HepG2 (cell line): Measurements from ENCODE around the gene KIAA0232. TPM values are rescaled to one million over a fixed set of nuclear protein-coding genes. Genes with fewer than 3 reads are reported as not detected.

Experiments used
- CENPT ChIP-seq: sonication (generic); formaldehyde crosslinking; IDR thresholded peaks from 2 replicates; pipeline ENCODE4 v1.8.0; 2022; ENCODE audit warnings: low read depth, mild to moderate bottlenecking, moderate library complexity, missing genetic modification reagents
- CHCHD3 ChIP-seq: sonication (generic); formaldehyde crosslinking; IDR thresholded peaks from 2 replicates; pipeline ENCODE4 v1.8.0; 2022; ENCODE audit warnings: mild to moderate bottlenecking, missing genetic modification reagents, moderate library complexity
- HOXD1 ChIP-seq: sonication (generic); formaldehyde crosslinking; IDR thresholded peaks from 2 replicates; pipeline ENCODE4 v1.5.0; 2020; ENCODE audit warnings: missing genetic modification reagents
- JDP2 ChIP-seq: sonication (generic); formaldehyde crosslinking; IDR thresholded peaks from 2 replicates; pipeline ENCODE4 v1.8.1; 2022; ENCODE audit warnings: missing genetic modification reagents, borderline replicate concordance
- MAF1 ChIP-seq: sonication (generic); formaldehyde crosslinking; IDR thresholded peaks from 2 replicates; pipeline ENCODE4 v1.5.0; 2020; ENCODE audit warnings: missing genetic modification reagents, borderline replicate concordance
- NBN ChIP-seq: fragments of 450-650 bp; conservative IDR thresholded peaks from 2 replicates; pipeline ENCODE4 v1.6.1; 2017
- NR2F2 ChIP-seq: IDR thresholded peaks from 2 replicates; pipeline ENCODE4 v1.6.1; 2012; ENCODE audit warnings: low read depth, inconsistent platforms, borderline replicate concordance
- PRPF4 ChIP-seq: fragments of 200-400 bp; formaldehyde crosslinking; IDR thresholded peaks from 2 replicates; pipeline ENCODE4 v1.6.1; 2016; ENCODE audit warnings: low read length, low read depth; ENCODE audit not compliant: poor library complexity, severe bottlenecking
- RFXAP ChIP-seq: sonication (generic); formaldehyde crosslinking; IDR thresholded peaks from 2 replicates; pipeline ENCODE4 v1.4.0; 2020; ENCODE audit warnings: missing genetic modification reagents, borderline replicate concordance
- RXRB ChIP-seq: IDR thresholded peaks from 2 replicates; pipeline ENCODE4 v1.6.1; 2016; ENCODE audit warnings: borderline replicate concordance, missing genetic modification reagents, missing compliant biosample characterization
- TEAD2 ChIP-seq: sonication (generic); formaldehyde crosslinking; IDR thresholded peaks from 2 replicates; pipeline ENCODE4 v1.9.0; 2021; ENCODE audit warnings: missing genetic modification reagents
- ZFP62 ChIP-seq: sonication (generic); formaldehyde crosslinking; IDR thresholded peaks from 2 replicates; pipeline ENCODE4 v1.4.0; 2020; ENCODE audit warnings: missing genetic modification reagents
- ZFP90 ChIP-seq: sonication (generic); formaldehyde crosslinking; IDR thresholded peaks from 2 replicates; pipeline ENCODE4 v1.8.0; 2022; ENCODE audit warnings: missing genetic modification reagents, mild to moderate bottlenecking, inconsistent platforms, borderline replicate concordance
- ZKSCAN5 ChIP-seq: sonication (generic); formaldehyde crosslinking; IDR thresholded peaks from 2 replicates; pipeline ENCODE4 v1.5.1; 2020; ENCODE audit warnings: mild to moderate bottlenecking, missing genetic modification reagents
- ZNF12 ChIP-seq: sonication (generic); formaldehyde crosslinking; IDR thresholded peaks from 2 replicates; pipeline ENCODE4 v1.5.0; 2020; ENCODE audit warnings: missing genetic modification reagents
- ZNF205 ChIP-seq: IDR thresholded peaks from 2 replicates; pipeline ENCODE4 v1.6.1; 2018; ENCODE audit warnings: missing biosample characterization, missing genetic modification reagents
- ZNF296 ChIP-seq: sonication (generic); formaldehyde crosslinking; conservative IDR thresholded peaks from 2 replicates; pipeline ENCODE4 v1.5.0; 2020; ENCODE audit warnings: mild to moderate bottlenecking, missing genetic modification reagents
- ZNF564 ChIP-seq: sonication (generic); formaldehyde crosslinking; IDR thresholded peaks from 2 replicates; pipeline ENCODE4 v1.8.1; 2023; ENCODE audit warnings: mild to moderate bottlenecking, missing genetic modification reagents
- ZNF768 ChIP-seq: sonication (generic); formaldehyde crosslinking; IDR thresholded peaks from 2 replicates; pipeline ENCODE4 v1.4.0; 2020; ENCODE audit warnings: missing genetic modification reagents
- polyA plus RNA-seq, 8 experiments: library from polyadenylated mRNA; depleted of rRNA in 3 of 8; stranded (reverse) in 7 of 8; unstranded in 1 of 8; fragments of >200 nt; fragmentation: Illumina TruSeq in 4 of 8; extraction: Trizol in 4 of 8; gene quantifications; 2 replicates each; pipeline versions ENCODE4 v1.2.1 to v1.2.3, GENCODE V29; 2011 to 2016; ENCODE audit warnings: low read depth in 4 of 8, missing spikeins in 1 of 8, mixed read lengths in 1 of 8; ENCODE audit not compliant: insufficient read depth in 1 of 8
- total RNA-seq, 5 experiments: library from RNA; depleted of rRNA; stranded (reverse); fragments of >200 nt; fragmentation: Illumina TruSeq; extraction: Trizol; gene quantifications; 2 replicates each; pipeline ENCODE4 v1.2.3, GENCODE V29; 2016; ENCODE audit warnings: low read depth in 1 of 5
- TF ChIP-seq, protein P1 (sequence below): sonication (generic); formaldehyde crosslinking; conservative IDR thresholded peaks from 2 replicates; pipeline ENCODE4 v1.4.0; 2020; ENCODE audit warnings: mild to moderate bottlenecking, missing genetic modification reagents, moderate library complexity
- TF ChIP-seq, protein P2 (sequence below): sonication (generic); formaldehyde crosslinking; IDR thresholded peaks from 2 replicates; pipeline ENCODE4 v1.5.0; 2020; ENCODE audit warnings: missing genetic modification reagents
- TF ChIP-seq, protein P3 (sequence below): IDR thresholded peaks from 2 replicates; pipeline ENCODE4 v1.4.0; 2020; ENCODE audit warnings: mild to moderate bottlenecking, missing genetic modification reagents
- TF ChIP-seq, protein P4 (sequence below): sonication (generic); formaldehyde crosslinking; IDR thresholded peaks from 2 replicates; pipeline ENCODE4 v1.4.0; 2020; ENCODE audit warnings: missing genetic modification reagents

Gene KIAA0232
- total and polyA plus RNA-seq, 2 of the 13 experiments (the other 11 are each of a cell fraction or from before 2014, with no cell fraction given) = 7.8 to 17.1 TPM

DNA sequence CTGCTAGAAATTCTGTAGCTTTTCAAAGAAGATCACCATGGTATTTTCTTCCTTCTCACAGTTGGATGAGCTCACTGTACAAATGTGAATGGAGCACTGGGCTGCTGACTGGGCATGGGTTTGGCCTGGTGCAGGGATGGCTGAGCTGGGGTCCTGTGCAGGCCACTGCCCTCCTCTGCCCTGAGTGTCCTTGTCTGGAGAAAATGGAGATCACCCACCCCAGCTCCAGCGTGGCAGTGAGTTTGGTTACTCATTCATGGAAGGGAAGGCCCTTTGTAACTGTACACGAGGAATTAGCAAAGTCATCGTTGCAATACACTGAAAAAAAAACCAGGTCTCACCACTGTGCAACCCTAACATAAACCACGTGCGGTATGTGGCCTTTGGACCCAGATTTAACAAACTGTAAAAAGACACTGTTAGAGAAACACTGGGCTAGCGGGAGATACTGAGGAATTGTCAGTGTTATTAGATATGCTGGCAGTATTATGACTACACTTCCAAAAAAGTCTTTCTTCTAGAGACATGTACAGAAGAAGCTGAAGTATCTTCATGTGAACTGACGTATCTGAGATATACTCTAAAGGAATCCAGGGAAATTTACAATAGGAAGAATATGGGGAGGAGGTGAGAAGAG lies 111.0 kb downstream of the KIAA0232 start (continued):
- TF ChIP-seq, protein P1, sequence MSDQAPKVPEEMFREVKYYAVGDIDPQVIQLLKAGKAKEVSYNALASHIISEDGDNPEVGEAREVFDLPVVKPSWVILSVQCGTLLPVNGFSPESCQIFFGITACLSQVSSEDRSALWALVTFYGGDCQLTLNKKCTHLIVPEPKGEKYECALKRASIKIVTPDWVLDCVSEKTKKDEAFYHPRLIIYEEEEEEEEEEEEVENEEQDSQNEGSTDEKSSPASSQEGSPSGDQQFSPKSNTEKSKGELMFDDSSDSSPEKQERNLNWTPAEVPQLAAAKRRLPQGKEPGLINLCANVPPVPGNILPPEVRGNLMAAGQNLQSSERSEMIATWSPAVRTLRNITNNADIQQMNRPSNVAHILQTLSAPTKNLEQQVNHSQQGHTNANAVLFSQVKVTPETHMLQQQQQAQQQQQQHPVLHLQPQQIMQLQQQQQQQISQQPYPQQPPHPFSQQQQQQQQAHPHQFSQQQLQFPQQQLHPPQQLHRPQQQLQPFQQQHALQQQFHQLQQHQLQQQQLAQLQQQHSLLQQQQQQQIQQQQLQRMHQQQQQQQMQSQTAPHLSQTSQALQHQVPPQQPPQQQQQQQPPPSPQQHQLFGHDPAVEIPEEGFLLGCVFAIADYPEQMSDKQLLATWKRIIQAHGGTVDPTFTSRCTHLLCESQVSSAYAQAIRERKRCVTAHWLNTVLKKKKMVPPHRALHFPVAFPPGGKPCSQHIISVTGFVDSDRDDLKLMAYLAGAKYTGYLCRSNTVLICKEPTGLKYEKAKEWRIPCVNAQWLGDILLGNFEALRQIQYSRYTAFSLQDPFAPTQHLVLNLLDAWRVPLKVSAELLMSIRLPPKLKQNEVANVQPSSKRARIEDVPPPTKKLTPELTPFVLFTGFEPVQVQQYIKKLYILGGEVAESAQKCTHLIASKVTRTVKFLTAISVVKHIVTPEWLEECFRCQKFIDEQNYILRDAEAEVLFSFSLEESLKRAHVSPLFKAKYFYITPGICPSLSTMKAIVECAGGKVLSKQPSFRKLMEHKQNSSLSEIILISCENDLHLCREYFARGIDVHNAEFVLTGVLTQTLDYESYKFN (CRISPR knock-in tag) = peak; percentile 99
- no peak for TF ChIP-seq ZNF768
- no peak for TF ChIP-seq CENPT (CRISPR knock-in tag)
- 0 out of 2 replicates have a peak, but pooled peaks have one; percentile 47 for TF ChIP-seq RFXAP (CRISPR knock-in tag)
- TF ChIP-seq, protein P2, sequence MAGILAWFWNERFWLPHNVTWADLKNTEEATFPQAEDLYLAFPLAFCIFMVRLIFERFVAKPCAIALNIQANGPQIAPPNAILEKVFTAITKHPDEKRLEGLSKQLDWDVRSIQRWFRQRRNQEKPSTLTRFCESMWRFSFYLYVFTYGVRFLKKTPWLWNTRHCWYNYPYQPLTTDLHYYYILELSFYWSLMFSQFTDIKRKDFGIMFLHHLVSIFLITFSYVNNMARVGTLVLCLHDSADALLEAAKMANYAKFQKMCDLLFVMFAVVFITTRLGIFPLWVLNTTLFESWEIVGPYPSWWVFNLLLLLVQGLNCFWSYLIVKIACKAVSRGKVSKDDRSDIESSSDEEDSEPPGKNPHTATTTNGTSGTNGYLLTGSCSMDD (CRISPR knock-in tag) = no peak
- TF ChIP-seq HOXD1 (CRISPR knock-in tag) = peak; percentile 60; the same call in 1 of the 2 replicates
- no peak for TF ChIP-seq ZFP62 (CRISPR knock-in tag)
- peak; percentile 49; the same call in 1 of the 2 replicates for TF ChIP-seq ZNF205 (CRISPR knock-in tag)
- peak; percentile 75; the same call in 1 of the 2 replicates for TF ChIP-seq ZNF12 (CRISPR knock-in tag)
- no peak for TF ChIP-seq NBN
- TF ChIP-seq ZNF564 (CRISPR knock-in tag) = 0 out of 2 replicates have a peak, but pooled peaks have one; percentile 61
- peak; percentile 91 for TF ChIP-seq RXRB (CRISPR knock-in tag)
- TF ChIP-seq, protein P3, sequence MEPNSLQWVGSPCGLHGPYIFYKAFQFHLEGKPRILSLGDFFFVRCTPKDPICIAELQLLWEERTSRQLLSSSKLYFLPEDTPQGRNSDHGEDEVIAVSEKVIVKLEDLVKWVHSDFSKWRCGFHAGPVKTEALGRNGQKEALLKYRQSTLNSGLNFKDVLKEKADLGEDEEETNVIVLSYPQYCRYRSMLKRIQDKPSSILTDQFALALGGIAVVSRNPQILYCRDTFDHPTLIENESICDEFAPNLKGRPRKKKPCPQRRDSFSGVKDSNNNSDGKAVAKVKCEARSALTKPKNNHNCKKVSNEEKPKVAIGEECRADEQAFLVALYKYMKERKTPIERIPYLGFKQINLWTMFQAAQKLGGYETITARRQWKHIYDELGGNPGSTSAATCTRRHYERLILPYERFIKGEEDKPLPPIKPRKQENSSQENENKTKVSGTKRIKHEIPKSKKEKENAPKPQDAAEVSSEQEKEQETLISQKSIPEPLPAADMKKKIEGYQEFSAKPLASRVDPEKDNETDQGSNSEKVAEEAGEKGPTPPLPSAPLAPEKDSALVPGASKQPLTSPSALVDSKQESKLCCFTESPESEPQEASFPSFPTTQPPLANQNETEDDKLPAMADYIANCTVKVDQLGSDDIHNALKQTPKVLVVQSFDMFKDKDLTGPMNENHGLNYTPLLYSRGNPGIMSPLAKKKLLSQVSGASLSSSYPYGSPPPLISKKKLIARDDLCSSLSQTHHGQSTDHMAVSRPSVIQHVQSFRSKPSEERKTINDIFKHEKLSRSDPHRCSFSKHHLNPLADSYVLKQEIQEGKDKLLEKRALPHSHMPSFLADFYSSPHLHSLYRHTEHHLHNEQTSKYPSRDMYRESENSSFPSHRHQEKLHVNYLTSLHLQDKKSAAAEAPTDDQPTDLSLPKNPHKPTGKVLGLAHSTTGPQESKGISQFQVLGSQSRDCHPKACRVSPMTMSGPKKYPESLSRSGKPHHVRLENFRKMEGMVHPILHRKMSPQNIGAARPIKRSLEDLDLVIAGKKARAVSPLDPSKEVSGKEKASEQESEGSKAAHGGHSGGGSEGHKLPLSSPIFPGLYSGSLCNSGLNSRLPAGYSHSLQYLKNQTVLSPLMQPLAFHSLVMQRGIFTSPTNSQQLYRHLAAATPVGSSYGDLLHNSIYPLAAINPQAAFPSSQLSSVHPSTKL (CRISPR knock-in tag) = peak; percentile 96
- TF ChIP-seq MAF1 (CRISPR knock-in tag) = no peak
- peak; percentile 68; the same call in 1 of the 2 replicates for TF ChIP-seq ZNF296 (CRISPR knock-in tag)
- TF ChIP-seq NR2F2 = peak; percentile 65; the same call in 1 of the 2 replicates
- TF ChIP-seq JDP2 (CRISPR knock-in tag) = peak; percentile 53; the same call in 1 of the 2 replicates
- TF ChIP-seq, protein P4, sequence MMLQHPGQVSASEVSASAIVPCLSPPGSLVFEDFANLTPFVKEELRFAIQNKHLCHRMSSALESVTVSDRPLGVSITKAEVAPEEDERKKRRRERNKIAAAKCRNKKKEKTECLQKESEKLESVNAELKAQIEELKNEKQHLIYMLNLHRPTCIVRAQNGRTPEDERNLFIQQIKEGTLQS (CRISPR knock-in tag) = peak; percentile 78
- no peak for TF ChIP-seq CHCHD3 (CRISPR knock-in tag)
- 0 out of 2 replicates have a peak, but pooled peaks have one; percentile 40 for TF ChIP-seq ZFP90
- no peak for TF ChIP-seq ZKSCAN5
- no peak for TF ChIP-seq TEAD2
- no peak for TF ChIP-seq PRPF4
